HG03571 (cell line): Measurements from ENCODE around the gene GPATCH1.
"Not testable (repeated sequence)": the region's sequence is repeated elsewhere in the genome, so short reads cannot be mapped to it uniquely, and the experiment has no call there.

Source experiments
- ATAC-seq: cut with Tn5 transposase; IDR thresholded peaks from one replicate; pipeline ENCODE4 v1.9.1; 2021; ENCODE audit not compliant: unreplicated experiment

The GPATCH1 gene, protein sequence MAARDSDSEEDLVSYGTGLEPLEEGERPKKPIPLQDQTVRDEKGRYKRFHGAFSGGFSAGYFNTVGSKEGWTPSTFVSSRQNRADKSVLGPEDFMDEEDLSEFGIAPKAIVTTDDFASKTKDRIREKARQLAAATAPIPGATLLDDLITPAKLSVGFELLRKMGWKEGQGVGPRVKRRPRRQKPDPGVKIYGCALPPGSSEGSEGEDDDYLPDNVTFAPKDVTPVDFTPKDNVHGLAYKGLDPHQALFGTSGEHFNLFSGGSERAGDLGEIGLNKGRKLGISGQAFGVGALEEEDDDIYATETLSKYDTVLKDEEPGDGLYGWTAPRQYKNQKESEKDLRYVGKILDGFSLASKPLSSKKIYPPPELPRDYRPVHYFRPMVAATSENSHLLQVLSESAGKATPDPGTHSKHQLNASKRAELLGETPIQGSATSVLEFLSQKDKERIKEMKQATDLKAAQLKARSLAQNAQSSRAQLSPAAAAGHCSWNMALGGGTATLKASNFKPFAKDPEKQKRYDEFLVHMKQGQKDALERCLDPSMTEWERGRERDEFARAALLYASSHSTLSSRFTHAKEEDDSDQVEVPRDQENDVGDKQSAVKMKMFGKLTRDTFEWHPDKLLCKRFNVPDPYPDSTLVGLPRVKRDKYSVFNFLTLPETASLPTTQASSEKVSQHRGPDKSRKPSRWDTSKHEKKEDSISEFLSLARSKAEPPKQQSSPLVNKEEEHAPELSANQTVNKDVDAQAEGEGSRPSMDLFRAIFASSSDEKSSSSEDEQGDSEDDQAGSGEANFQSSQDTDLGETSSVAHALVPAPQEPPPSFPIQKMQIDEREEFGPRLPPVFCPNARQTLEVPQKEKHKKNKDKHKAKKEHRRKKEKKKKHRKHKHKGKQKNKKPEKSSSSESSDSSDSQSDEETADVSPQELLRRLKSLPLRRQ

GRCh38 chr19:33080761-33081681 is at the start of gene GPATCH1:
TSS of gene GPATCH1 (plus strand) at chr19:33081181. CDS start at chr19:33081194, 13 bp downstream.
- ATAC-seq = peak; percentile 91

DNA sequence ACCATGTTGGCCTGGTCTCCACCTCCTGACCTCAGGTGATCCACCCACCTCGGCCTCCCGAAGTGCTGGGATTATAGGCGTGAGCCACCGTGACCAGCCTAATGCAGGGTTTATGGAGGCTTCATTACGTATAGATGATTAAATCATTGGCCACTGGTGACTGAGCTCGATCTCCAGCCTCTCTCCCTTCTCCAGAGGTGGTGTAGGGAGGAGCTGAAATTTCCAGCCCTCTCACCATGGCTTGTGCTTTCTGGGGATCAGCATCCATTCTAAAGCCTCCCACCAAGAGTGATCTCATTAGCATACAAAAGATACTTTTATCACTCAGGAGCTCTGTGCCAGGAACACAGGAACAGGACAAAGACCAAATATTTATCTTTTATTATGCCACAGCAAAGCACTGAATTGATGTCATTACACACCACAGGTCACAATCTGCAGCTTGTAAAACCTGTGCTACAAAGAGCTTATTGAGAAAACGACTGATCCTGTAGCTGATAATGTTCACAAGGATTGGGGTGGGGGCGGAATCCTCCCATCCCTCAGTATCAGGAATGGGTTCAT is 48.7 kb upstream of the GPATCH1 start:
- no peak for ATAC-seq

- no peak for ATAC-seq
Measured at GRCh38 chr19:33035461-33035860, 45.5 kb upstream of the GPATCH1 start.

- not testable (repeated sequence) for ATAC-seq
Measured at GRCh38 chr19:33036370-33037167, 44.4 kb upstream of the GPATCH1 start.

GRCh38 chr19:33037168-33038025 is 43.6 kb upstream of the GPATCH1 start:
- ATAC-seq = not testable (repeated sequence)

- no peak for ATAC-seq
Measured at GRCh38 chr19:33039108-33039599, 41.8 kb upstream of the GPATCH1 start.

- no peak for ATAC-seq
Measured at GRCh38 chr19:33039815-33040214, 41.2 kb upstream of the GPATCH1 start.

DNA sequence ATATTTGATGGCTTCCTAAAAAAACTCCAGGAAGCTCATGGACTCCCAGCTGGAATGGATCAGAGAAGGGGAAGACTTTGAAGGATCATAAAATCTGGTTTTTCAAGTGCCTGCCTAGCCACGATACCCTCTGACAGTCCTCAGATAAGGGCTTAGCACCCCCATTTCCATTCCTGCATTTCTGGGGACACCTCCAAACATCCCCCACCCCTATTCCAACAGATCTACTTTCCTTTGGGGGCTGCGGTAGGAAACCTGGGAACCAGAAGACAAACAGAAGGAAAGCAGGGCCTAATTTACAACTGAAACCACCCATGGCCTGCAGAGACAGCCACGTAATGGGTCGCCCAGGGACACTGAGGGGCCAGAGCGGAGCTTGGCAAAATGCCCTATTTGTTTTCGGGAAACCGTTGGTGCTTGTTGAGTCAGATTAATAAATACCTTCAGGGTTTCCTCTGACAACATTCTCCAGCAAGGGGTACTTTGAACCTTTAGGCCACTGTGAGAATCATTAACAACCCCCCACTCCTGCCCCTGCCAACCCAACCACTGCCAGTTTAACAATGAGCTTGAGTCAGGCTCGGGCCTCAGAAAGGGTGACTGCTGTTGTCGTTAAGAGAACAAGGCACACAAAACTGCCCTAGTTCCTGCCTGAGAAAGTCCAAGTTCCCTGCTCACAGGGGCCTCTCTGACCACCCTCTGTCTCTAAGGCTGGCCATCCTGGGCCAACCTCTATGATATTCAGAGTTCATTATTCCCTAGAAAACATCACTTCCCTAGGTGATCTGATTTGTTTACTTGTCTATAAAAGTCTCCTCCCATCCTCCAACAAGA is 39.8 kb upstream of the GPATCH1 start:
- no peak for ATAC-seq

DNA sequence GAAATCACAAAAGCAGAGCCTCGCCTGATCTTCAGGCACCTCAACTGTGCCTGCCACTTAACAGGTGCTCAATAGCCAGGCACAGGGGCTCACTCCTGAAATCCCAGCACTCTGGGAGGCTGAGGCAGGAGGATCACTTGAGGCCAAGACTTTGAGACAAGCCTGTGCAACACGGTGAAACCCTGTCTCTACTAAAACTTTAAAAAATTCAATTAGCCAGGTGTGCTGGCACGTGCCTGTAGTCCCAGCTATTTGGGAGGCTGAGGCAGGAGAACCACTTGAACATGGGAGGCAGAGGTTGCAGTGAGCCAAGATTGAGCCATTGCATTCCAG is 39.2 kb upstream of the GPATCH1 start:
- not testable (repeated sequence) for ATAC-seq

DNA sequence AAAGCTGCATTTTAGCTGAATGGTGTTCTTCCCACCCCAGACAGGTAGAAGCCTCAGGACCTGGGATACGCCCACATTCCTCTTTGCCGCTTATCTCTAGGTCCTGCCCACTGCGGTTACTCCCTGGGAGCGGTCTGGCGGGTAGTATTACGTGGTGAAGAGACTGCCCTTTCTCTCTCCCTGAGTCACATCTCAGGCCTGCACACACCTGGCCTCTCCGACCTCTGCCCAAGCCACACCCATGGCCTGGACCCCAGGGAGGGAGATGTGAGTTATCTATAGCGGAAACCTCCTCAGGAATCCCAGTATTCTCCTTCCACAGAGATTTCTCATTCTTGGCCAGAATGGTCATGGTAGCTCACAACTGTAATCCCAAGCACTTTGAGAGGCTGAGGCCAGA is 33.6 kb upstream of the GPATCH1 start:
- no peak for ATAC-seq

DNA sequence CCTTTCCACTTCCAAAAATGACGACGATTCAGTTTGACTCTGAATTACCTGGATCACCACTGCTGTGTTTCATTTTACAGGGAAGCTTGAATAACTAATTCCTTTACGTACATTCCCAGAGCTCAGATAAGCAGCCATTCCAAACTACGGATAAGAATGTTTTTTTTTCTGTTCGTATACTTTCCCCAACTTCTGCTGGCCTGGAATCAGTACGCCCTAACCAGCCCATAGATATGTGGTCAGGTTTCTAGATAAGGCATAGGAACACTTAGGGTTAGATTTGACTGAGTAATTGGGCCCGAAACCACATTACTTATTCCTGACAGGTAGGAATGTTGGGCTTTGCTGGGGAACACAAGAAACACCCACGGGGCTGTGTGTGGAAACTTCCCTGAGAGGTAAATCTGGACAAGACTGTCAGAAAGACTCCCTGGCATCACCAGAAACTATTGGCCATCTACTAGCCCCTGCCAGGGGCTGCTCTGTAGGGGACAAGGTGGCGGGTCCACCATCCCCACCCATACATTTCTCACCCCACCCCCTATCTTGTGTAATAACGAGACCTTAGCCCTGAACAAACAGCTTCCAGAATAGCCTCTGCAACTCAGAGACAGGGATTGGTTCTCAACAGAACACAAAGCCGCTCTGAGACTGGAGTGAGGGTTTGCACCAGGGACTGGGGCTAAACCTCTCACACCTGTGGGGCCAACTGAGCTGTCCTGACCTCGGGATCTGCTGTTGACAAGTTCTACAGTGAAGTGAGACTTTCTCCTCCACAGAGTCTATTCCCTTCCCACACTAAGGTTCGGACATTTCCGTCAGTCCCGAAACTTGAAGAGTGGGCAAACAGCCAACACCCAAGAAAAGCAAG is 31.9 kb upstream of the GPATCH1 start:
- ATAC-seq = no peak

DNA sequence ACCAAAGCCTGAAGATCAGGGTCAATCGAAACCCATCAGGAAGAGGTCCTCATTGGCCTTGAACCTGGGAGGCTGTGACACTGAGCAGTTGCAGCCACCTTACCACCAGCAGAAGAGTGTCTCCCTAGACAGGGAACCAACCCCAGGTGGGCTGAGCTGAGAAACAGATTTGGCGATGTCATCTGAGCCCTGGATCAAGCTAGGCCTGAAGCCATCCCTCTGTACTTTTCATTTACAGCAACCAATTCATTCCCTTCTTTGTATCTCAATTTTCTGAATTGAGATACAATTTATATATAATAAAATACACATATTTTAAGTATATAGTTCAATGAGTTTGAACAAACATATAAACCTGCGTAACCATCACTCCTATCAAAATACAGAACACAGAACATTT is 30.9 kb upstream of the GPATCH1 start:
- no peak for ATAC-seq

DNA sequence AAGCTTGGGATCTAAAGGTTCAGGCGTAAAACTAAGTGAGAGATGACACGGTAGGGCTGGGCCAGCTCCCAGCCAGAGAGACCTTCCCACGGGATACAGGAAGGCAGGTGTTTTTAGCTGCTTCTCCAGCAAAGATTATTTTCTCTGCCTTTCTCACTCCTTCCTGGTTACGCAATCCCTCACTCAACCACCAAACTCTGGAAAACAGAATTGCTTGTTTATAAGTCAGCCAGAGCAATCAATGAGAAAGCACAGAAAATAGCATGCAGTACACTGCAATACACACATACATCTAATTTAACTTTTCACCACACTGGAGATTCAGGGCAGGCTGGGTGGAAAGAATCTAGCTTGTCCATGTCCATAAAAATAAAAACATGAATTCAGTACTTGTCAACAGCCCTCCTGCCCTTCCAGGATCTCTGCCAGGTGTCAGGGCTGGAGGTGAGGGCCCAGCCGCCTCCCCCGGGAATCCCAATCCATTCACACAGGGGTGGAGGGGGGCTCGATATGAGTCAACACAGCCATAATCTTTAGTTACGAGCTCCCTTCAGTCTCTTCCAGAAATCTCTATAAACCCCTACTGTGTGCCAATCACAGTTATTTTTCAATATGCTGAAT is 28.5 kb upstream of the GPATCH1 start:
- no peak for ATAC-seq

DNA sequence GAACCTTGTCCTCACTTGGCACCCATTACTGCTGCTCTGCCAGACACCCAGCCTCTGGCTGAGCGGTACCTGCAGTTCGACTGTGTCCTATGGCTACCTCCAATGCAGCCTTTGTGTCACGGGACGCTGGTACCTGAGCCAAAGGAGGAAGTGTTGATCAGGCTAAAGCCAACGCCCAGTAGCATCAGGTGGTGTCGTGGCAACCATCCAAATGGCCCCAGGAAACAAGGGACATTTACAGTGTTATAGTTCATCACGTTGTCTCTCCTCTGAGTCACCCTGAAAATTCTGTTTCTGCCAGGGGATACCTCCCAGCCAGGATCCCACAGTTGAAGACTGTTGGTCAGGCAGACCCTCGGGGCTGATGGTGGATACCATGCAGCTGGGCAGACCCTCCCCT is 26.4 kb upstream of the GPATCH1 start:
- no peak for ATAC-seq

DNA sequence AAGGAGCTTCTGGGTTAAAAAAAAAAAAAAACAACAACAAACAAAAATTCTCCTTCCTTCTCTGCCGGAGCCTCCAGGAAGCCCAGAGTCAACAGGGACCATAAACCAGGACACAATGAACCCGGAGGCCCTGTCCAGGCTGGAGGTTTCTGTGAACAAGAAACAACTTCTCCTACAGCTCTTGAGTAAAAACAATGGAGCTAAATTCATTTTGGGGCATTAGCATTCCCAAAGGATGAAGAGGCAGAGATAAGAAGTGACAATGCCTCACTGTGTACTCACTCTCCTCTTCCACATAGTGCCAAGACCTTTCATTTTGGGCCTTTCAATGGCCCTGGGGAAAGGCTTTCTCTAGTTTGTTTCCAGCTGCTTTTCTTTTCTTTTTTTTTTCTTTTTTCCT is 25.3 kb upstream of the GPATCH1 start:
- ATAC-seq = no peak

DNA sequence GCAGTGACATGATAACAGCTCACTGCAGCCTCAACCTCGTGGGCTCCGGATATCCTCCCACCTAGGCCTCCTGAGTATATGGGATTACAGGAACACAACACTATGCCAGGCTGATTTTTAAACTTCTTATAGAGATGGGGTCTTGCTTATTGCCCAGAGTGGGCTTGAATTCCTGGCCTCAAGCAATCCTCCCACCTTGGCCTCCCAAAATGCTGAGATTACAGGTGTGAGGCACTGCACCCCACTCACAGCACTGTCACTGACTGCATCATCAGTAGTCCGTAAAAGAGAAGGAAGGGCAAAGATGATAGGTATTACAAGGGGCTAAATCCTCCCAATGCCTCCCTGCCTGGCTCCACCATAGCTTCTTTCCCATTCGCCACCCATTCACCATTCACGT is 20.4 kb upstream of the GPATCH1 start:
- ATAC-seq = no peak
